Heart left ventricle (tissue), 16 donors: Measurements from ENCODE around the gene HSD17B14. TPM values are rescaled to one million over a fixed set of nuclear protein-coding genes. Genes with fewer than 3 reads are reported as not detected.
"Not testable (repeated sequence)": the region's sequence is repeated elsewhere in the genome, so short reads cannot be mapped to it uniquely, and the experiment has no call there.

ENCODE experiments used
- ATAC-seq, 4 donors: fragments of 200-7000 bp; cut with Tn5 transposase; one replicate each; pipeline ENCODE4 v1.9.1; 2020 to 2022; ENCODE audit warnings: moderate library complexity in 4 of 4, mild to moderate bottlenecking in 3 of 4, moderate number of reproducible peaks in 1 of 4
- DNase-seq, 5 donors: peaks; one replicate each; pipeline ENCODE4 v3.0.0-alpha.2; 2020
- H3K27ac ChIP-seq, 12 donors: fragments of 200-600 bp; sonication (generic) in 4 of 12; one replicate each; pipeline versions ENCODE4 v1.5.0 to v1.8.0; 2016 to 2022; ENCODE audit warnings: mild to moderate bottlenecking in 2 of 12
- H3K27me3 ChIP-seq, 9 donors: fragments of 200-600 bp; sonication (generic) in 2 of 9; one replicate each; pipeline versions ENCODE4 v1.5.1 to v1.8.0; 2016 to 2022; ENCODE audit warnings: mild to moderate bottlenecking in 3 of 9
- H3K36me3 ChIP-seq, 9 donors: fragments of 200-600 bp; sonication (generic) in 2 of 9; one replicate each; pipeline versions ENCODE4 v1.5.0 to v1.8.0; 2018 to 2022; ENCODE audit warnings: mild to moderate bottlenecking in 2 of 9
- H3K4me1 ChIP-seq, 12 donors: fragments of 200-600 bp; sonication (generic) in 4 of 12; one replicate each; pipeline versions ENCODE4 v1.5.0 to v1.8.0; 2016 to 2022; ENCODE audit warnings: mild to moderate bottlenecking in 3 of 12
- H3K4me3 ChIP-seq, 12 donors: fragments of 200-600 bp; sonication (generic) in 4 of 12; one replicate each; pipeline versions ENCODE4 v1.5.0 to v1.8.0; 2017 to 2022; ENCODE audit warnings: mild to moderate bottlenecking in 9 of 12, moderate library complexity in 4 of 12
- H3K9me3 ChIP-seq, 12 donors: fragments of 200-600 bp; sonication (generic) in 4 of 12; one replicate each; pipeline versions ENCODE4 v1.5.0 to v1.8.0; 2016 to 2022; ENCODE audit warnings: mild to moderate bottlenecking in 1 of 12
- POLR2A ChIP-seq, 2 donors: fragments of 450-650 bp; IDR thresholded peaks; one replicate each; pipeline ENCODE4 v1.6.1; 2017; ENCODE audit warnings: antibody characterized with exemption in 2 of 2, mild to moderate bottlenecking in 2 of 2, moderate library complexity in 2 of 2
- WGBS, 4 donors: extraction: QIAGEN DNeasy Blood & Tissue Kit in 2 of 4; methylation state at CpG; one replicate each; pipeline versions ENCODE4 v1.1.5 to v1.1.7; 2013 to 2018; 5-methylcytosine and 5-hydroxymethylcytosine counted together
- intact Hi-C, 10 donors: fragments of 100-400 bp; cut with DNase I; formaldehyde crosslinking; loops; one replicate each; pipeline versions ENCODE4 v1.11.1 to v1.14.2; 2022
- polyA plus RNA-seq, 2 donors: library from polyadenylated mRNA; stranded (reverse); fragments of 200-250 nt; gene quantifications; one replicate each; pipeline ENCODE4 v1.2.3, GENCODE V29; 2013
- total RNA-seq, 9 donors: library from RNA; depleted of rRNA in 2 of 9; stranded (reverse); fragments of >200 nt in 2 of 9; fragmentation: NEBNext Ultra II Directional in 3 of 9; extraction: Animal tissue kit (Norgen Biotek cat#: 25700) in 3 of 9; gene quantifications; one replicate each; pipeline versions ENCODE4 v1.1.0 to v1.2.4, GENCODE V29; 2016 to 2023
- TF ChIP-seq, protein P1 (sequence below), 12 donors: fragments of 200-600 bp; sonication (generic) in 4 of 12; IDR thresholded peaks; one replicate each; pipeline versions ENCODE4 v1.5.0 to v1.8.0; 2018 to 2022; ENCODE audit warnings: antibody characterized with exemption in 12 of 12, mild to moderate bottlenecking in 5 of 12
- donor health status: ischemic (EF 13 %, LVEDD 7.1; RV severe dilation, severe dysfunction).
- donor health status: healthy with polysubstance abuse.
- donor health status: DM: no; HTN: yes; CAD: no.
- donor health status: DM: no; HTN: no; CAD: no.
- donor health status: ischemic (EF 25% LVEDD 6.9; RV normal size, moderate dysfunction).
- donor health status: ischemic (EF 25% LVEDD 5.7; RV mildly dilated, moderate dysfunction).
- donor health status: healthy.
- donor health status: DM: yes; HTN: yes; CAD: no.
- donor health status: ischemic (EF 35%, LVEDD 5.7; RV mildly dilated, moderate dysfunction).
- donor health status: nonischemic (EF 11% LVEDD 7.7; RV severe dilation, severe dysfunction).
- donor health status: DM: yes; HTN: yes; CAD: no.
- donor health status: PGD.
- donor health status: ischemic (EF 29% LVEDD 5.4; RV normal size, mild dysfunction).
- donor health status: nonischemic (EF 23%, LVEDD 6.1; RV moderate dilation, normal function).

HSD17B14 gene
- total and polyA plus RNA-seq, 11 donors = 1.2 to 5.4 (median 2.7) TPM; not detected in 1

DNA sequence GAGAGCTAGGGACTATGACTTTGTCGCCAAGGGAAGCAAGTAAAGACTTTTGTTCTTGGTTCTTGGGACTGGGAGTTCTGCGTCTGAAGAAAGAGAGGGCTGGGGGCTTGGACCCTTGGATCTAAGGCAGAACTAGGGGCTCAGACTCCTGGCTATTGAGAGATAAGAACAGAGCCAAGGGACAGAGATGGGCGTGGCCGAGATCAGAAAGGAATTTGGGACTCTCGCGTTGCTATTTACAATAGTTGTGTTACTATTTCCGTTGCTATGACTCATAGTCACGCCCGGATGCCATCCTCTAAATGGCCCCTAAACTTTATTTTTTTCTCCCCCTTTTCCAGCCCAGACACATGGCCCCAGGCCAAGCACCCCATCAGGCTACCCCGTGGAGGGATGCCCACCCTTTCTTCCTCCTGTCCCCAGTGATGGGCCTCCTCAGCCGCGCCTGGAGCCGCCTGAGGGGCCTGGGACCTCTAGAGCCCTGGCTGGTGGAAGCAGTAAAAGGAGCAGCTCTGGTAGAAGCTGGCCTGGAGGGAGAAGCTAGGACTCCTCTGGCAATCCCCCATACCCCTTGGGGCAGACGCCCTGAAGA lies 36.7 kb upstream of the HSD17B14 start:
- no peak for TF ChIP-seq POLR2A (IDR thresholded peaks at IDR 0.05)
- TF ChIP-seq, protein P1, sequence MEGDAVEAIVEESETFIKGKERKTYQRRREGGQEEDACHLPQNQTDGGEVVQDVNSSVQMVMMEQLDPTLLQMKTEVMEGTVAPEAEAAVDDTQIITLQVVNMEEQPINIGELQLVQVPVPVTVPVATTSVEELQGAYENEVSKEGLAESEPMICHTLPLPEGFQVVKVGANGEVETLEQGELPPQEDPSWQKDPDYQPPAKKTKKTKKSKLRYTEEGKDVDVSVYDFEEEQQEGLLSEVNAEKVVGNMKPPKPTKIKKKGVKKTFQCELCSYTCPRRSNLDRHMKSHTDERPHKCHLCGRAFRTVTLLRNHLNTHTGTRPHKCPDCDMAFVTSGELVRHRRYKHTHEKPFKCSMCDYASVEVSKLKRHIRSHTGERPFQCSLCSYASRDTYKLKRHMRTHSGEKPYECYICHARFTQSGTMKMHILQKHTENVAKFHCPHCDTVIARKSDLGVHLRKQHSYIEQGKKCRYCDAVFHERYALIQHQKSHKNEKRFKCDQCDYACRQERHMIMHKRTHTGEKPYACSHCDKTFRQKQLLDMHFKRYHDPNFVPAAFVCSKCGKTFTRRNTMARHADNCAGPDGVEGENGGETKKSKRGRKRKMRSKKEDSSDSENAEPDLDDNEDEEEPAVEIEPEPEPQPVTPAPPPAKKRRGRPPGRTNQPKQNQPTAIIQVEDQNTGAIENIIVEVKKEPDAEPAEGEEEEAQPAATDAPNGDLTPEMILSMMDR (IDR thresholded peaks at IDR 0.05) = no peak
- intact Hi-C loops = loop anchor here in 7 of 10 donors (1.0 to 10.0 kb wide), 6 partner anchors 23 to 282 kb away; partner anchors contain the start of genes FTL (in 7 of the 7), NUCB1 (in 3 of the 7), HRC (in 1 of the 7) and TRPM4 (in 1 of the 7)
- peak overlapping the region; percentile 98 to 100 (median 100) for H3K27ac ChIP-seq
- peaks cover 11 to 65% (median 37%) of the 10 kb centered on the region in 12 donors for H3K4me1 ChIP-seq
- ATAC-seq = peak; percentile 64 to 84 (median 71)
- peak overlapping the region; percentile 75 to 99 (median 89) for H3K4me3 ChIP-seq
- 0 to 2% (median 1%) methylated on average over 14 of the region's 14 CpGs for WGBS, 4 donors
- peak; percentile 78 to 92 (median 91) for DNase-seq
- no peaks in the 10 kb centered on the region for H3K9me3 ChIP-seq
- peaks cover 0 to 48% (median 46%) of the 10 kb centered on the region in 9 donors for H3K36me3 ChIP-seq
- H3K27me3 ChIP-seq = no peaks in the 10 kb centered on the region

DNA sequence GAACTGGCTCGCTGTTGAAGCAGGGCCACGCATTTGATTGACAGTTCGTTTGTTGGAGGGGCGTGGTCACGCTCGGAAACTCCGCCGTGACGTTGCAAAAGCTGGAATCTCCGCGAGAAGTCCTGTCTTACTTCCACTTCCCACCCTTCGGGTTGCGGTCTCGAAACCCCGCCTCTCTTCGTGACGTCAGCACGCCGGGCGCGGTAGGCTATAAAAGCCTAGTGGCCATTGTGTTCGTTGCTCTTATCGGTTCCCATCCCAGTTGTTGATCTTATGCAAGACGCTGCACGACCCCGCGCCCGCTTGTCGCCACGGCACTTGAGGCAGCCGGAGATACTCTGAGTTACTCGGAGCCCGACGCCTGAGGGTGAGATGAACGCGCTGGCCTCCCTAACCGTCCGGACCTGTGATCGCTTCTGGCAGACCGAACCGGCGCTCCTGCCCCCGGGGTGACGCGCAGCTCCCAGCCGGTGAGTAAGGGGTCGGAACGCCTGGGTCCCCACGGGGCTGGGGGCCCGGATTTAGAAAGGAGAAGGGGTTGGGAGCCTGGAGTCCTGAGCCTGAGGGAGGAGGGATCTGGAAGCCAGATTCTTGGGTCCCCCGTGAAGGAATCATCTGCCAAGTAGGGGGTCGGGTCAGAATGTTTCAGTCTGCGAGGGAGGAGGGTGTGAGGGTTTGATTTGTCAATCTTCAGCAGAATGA lies 36.0 kb upstream of the HSD17B14 start, which contains the start of gene PPP1R15A:
Gene PPP1R15A (plus strand): TSS at position 240 of the 702 bp plus-strand sequence. CDS start 813 bp downstream, outside the sequence.
- Histone ChIP-seq H3K9me3 (no peaks in the 10 kb centered on the region), H3K27me3 (no peaks in the 10 kb centered on the region), H3K4me1 (peaks cover 11 to 60% (median 41%) of the 10 kb centered on the region in 12 donors), H3K36me3 (peaks cover 0 to 42% (median 39%) of the 10 kb centered on the region in 9 donors), H3K27ac (peak within 1 kb of the TSS; percentile 98 to 100 (median 100)), H3K4me3 (peak within 1 kb of the TSS; percentile 75 to 99 (median 89))
- DNase-seq (peak; percentile 97 to 99 (median 97)), ATAC-seq (peak; percentile 62 to 82 (median 72))
- 0% methylated on average over 53 of the region's 53 CpGs for WGBS, 4 donors
- intact Hi-C loops = loop anchor here in 7 of 10 donors (2.0 to 10.0 kb wide), 5 partner anchors 28 to 282 kb away; partner anchors contain the start of genes FTL (in 7 of the 7), NUCB1 (in 3 of the 7), HRC (in 1 of the 7) and TRPM4 (in 1 of the 7)
- TF ChIP-seq, protein P1 (IDR thresholded peaks at IDR 0.05) = peak in 3 of 12 donors; percentile 7 to 19 (median 10)
- TF ChIP-seq POLR2A (IDR thresholded peaks at IDR 0.05) = peak; percentile 93 to 99

DNA sequence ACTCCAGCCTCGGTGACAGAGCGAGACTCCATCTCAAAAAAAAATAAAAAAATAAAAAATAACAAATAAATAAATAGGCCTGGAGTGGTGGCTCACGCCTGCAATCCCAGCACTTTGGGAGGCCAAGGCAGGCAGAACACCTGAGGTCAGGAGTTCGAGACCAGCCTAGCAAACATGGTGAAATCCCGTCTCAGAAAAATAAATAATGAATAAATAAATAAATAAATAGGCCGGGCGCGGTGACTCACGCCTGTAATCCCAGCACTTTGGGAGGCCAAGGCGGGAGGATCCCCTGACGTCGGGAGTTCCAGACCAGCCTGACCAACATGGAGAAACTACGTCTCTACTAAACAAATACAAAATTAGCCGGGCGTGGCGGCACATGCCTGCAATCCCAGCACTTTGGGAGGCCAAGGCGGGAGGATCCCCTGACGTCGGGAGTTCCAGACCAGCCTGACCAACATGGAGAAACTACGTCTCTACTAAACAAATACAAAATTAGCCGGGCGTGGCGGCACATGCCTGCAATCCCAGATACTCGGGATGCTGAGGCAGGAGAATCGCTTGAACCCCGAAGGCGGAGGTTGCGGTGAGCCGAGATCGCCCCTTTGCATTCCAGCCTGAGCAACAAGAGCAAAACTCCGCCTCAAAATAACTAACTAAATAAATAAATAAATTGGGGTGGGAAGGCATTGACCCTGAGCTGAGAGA lies 35.3 kb upstream of the HSD17B14 start:
- not testable (repeated sequence) for ATAC-seq, H3K27me3 ChIP-seq, DNase-seq, H3K9me3 ChIP-seq
- intact Hi-C loops = loop anchor here in 7 of 10 donors (2.0 to 10.0 kb wide), 5 partner anchors 29 to 283 kb away; partner anchors contain the start of genes FTL (in 7 of the 7), NUCB1 (in 3 of the 7), HRC (in 1 of the 7) and TRPM4 (in 1 of the 7)
- 81 to 89% (median 85%) methylated on average over 24 to 31 of the region's 31 CpGs for WGBS, 4 donors
- peaks cover 10 to 59% (median 39%) of the 10 kb centered on the region in 12 donors for H3K4me1 ChIP-seq
- H3K27ac ChIP-seq = peak overlapping the region in 10 of 12 donors; percentile 53 to 100 (median 100)
- peaks cover 0 to 35% (median 32%) of the 10 kb centered on the region in 9 donors for H3K36me3 ChIP-seq
- peak overlapping the region in 9 of 12 donors; percentile 10 to 92 (median 87) for H3K4me3 ChIP-seq

DNA sequence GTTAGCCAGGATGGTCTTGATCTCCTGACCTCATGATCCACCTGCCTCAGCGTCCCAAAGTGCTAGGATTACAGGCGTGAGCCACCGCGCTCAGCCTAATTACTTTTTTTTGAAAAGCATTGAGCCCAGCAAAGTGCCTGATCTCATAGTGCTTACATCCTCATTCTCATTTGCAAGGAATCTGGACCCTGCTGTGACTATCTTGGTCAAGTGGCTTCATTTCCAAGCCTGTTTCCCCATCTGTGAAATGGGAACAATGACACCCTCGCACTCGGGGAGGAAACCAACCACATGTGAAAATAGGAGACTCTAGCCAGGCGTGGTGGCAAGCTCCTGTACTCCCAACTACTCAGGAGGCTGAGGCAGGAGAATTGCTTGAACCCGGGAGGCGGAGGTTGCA lies 33.8 kb upstream of the HSD17B14 start:
- Histone ChIP-seq H3K36me3 (peaks cover 0 to 20% (median 18%) of the 10 kb centered on the region in 9 donors), H3K4me3 (no peak overlapping the region), H3K27ac (no peak overlapping the region), H3K27me3 (no peaks in the 10 kb centered on the region), H3K4me1 (peaks cover 0 to 47% (median 26%) of the 10 kb centered on the region in 12 donors), H3K9me3 (no peaks in the 10 kb centered on the region)
- intact Hi-C loops = loop anchor here in 4 of 10 donors (5.0 to 10.0 kb wide), 3 partner anchors 95 to 285 kb away; partner anchors contain the start of genes FTL (in 3 of the 4), HRC (in 1 of the 4) and TRPM4 (in 1 of the 4)
- 94 to 97% (median 95%) methylated on average over 9 of the region's 9 CpGs for WGBS, 4 donors
- no peak for TF ChIP-seq POLR2A (IDR thresholded peaks at IDR 0.05)
- TF ChIP-seq, protein P1 (IDR thresholded peaks at IDR 0.05) = no peak
- DNase-seq (no peak), ATAC-seq (no peak)
